ENCODE data around the gene HEATR5A. TPM values are rescaled to one million over a fixed set of nuclear protein-coding genes. Genes with fewer than 3 reads are reported as not detected.

HEATR5A gene
- total and polyA plus RNA-seq, 9 of the 15 experiments (the other 6 are each of a cell fraction or from before 2014, with no cell fraction given), result 8.0 to 50.9 (median 23.0) TPM

DNA sequence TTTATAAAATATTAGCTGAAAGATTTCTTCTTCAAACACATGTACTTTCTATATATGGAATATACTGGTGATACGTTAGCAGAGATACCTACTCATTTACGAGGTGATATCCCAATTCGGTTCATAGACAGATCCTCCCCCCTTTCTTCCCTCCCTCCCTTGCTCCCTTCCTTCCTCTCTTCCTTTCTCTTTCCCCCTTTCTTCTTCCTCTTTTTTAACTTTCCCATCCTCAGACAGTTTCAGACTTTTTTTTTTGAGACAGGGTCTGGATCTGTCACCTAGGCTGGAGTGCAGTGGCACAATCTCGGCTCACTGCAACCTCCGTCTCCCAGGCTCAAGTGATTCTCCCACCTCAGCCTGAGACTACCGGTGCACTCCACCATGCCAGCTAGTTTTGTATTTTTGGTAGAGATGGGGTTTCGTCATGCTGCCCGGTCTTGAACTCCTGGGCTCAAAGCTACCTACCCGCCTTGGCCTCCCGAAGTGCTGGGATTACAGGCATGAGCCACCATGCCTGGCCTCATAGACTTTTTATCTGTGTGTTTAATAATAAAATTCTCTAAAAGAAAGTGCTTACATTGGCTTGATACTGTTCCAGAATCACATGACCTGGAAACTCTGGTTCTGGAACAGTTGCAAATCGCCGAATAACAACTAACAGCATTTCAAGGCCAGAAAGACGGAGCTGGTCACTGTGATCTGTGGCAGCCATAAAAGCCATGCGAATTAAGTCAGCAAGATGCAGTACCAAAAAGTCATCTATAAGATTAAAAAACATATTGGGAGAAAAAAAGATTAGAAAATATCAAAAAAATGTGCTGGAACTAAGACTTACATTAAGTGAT lies 99.2 kb downstream of the HEATR5A start:
- Histone ChIP-seq H3K9me3 (replicated peaks; ENCODE audit: control insufficient read depth, insufficient read depth, low read depth, low read length) (no peaks in the 10 kb centered on the region), H3K79me2 (ENCODE audit: control insufficient read depth, insufficient read depth, low read length) (no peaks in the 10 kb centered on the region), H3K9ac (ENCODE audit: insufficient read depth in 1 of 2, low read depth in 2 of 2, low read length in 2 of 2) (no peak overlapping the region), H4K20me1 (replicated peaks; ENCODE audit: control insufficient read depth, insufficient read depth, low read length) (no peaks in the 10 kb centered on the region), H3K4me3 (no peak overlapping the region), H3K9me1 (ENCODE audit: control insufficient read depth, insufficient read depth, low read length) (no peaks in the 10 kb centered on the region), H3K4me2 (ENCODE audit: insufficient read depth, low read length) (no peak overlapping the region), H2AFZ (ENCODE audit: low read depth, low read length) (no peak overlapping the region), H3K4me1 (replicated peaks in 1 of 2; ENCODE audit: control insufficient read depth in 2 of 2, insufficient read depth in 2 of 2, low read length in 2 of 2) (no peaks in the 10 kb centered on the region), H3K27me3 (ENCODE audit: control insufficient read depth in 2 of 2, insufficient read depth in 2 of 2, low read length in 2 of 2) (no peaks in the 10 kb centered on the region), H3K36me3 (ENCODE audit: control insufficient read depth, insufficient read depth, low read length) (0 out of 3 replicates have a peak, but pooled peaks cover 3% of the 10 kb centered on the region), H3K27ac (ENCODE audit: extremely low read depth, low read depth, low read length) (no peak overlapping the region)
- ChIA-PET CTCF (ENCODE audit: low intra/inter-chr PET ratio) (interaction anchor here (0.6 kb wide), 1 partner anchor 329 kb away, joined by 5 read pairs; no protein-coding TSS in a partner anchor), POLR2A (no interaction called here)
- intact Hi-C loops (cut with micrococcal nuclease) (no loop called here), in situ Hi-C loops (cut with MboI) (no loop called here)
- no TSS peak for BruUV-seq (replicated peaks)
- no peak for DNase-seq (ENCODE audit: extremely low read depth in 1 of 4, low spot score in 3 of 4)
- TF ChIP-seq ZNF699 (CRISPR knock-in tag; IDR thresholded peaks at IDR 0.05; ENCODE audit: insufficient replicate concordance) (no peak), CHD4 (IDR thresholded peaks at IDR 0.05; ENCODE audit: insufficient read depth, insufficient replicate concordance, low read depth, low read length, poor library complexity, severe bottlenecking) (no peak), ZBTB8A (IDR thresholded peaks at IDR 0.05; ENCODE audit: partially characterized antibody) (no peak), MEF2A (IDR thresholded peaks at IDR 0.05; ENCODE audit: control insufficient read depth, low read depth, low read length) (no peak), ZNF431 (CRISPR knock-in tag; IDR thresholded peaks at IDR 0.05) (no peak), NR1H2 (CRISPR knock-in tag; IDR thresholded peaks at IDR 0.05) (no peak), NCOA6 (IDR thresholded peaks at IDR 0.05) (no peak), MTF1 (CRISPR knock-in tag; IDR thresholded peaks at IDR 0.05; ENCODE audit: borderline replicate concordance) (no peak), CSDE1 (IDR thresholded peaks at IDR 0.05) (no peak), SMARCA4 (IDR thresholded peaks at IDR 0.05) (no peak), ARID2 (IDR thresholded peaks at IDR 0.05) (no peak), SIRT6 (IDR thresholded peaks at IDR 0.05; ENCODE audit: low read depth, low read length) (no peak), RBM34 (IDR thresholded peaks at IDR 0.05; ENCODE audit: borderline replicate concordance, insufficient read depth, low read length) (no peak), SAP30 (IDR thresholded peaks at IDR 0.05; ENCODE audit: borderline replicate concordance, insufficient read depth, low read depth, low read length, poor library complexity, severe bottlenecking) (no peak), ZNF589 (CRISPR knock-in tag; IDR thresholded peaks at IDR 0.05; ENCODE audit: low read depth) (no peak), FOXK1 (CRISPR knock-in tag; IDR thresholded peaks at IDR 0.05; ENCODE audit: borderline replicate concordance) (no peak)
- TF ChIP-seq, protein P1, sequence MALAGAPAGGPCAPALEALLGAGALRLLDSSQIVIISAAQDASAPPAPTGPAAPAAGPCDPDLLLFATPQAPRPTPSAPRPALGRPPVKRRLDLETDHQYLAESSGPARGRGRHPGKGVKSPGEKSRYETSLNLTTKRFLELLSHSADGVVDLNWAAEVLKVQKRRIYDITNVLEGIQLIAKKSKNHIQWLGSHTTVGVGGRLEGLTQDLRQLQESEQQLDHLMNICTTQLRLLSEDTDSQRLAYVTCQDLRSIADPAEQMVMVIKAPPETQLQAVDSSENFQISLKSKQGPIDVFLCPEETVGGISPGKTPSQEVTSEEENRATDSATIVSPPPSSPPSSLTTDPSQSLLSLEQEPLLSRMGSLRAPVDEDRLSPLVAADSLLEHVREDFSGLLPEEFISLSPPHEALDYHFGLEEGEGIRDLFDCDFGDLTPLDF (CRISPR knock-in tag; IDR thresholded peaks at IDR 0.05), result no peak
- TF ChIP-seq, protein P2, sequence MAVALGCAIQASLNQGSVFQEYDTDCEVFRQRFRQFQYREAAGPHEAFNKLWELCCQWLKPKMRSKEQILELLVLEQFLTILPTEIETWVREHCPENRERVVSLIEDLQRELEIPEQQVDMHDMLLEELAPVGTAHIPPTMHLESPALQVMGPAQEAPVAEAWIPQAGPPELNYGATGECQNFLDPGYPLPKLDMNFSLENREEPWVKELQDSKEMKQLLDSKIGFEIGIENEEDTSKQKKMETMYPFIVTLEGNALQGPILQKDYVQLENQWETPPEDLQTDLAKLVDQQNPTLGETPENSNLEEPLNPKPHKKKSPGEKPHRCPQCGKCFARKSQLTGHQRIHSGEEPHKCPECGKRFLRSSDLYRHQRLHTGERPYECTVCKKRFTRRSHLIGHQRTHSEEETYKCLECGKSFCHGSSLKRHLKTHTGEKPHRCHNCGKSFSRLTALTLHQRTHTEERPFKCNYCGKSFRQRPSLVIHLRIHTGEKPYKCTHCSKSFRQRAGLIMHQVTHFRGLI (CRISPR knock-in tag; IDR thresholded peaks at IDR 0.05), result no peak
- no peak for FAIRE-seq
- ATAC-seq, result no peak
- 98% methylated on average over 14 of the region's 14 CpGs for WGBS (ENCODE audit: insufficient coverage, low coverage, missing lambda C conversion rate)
